LNCAP (cell line): ENCODE measurements around the gene LMNTD1.

Experiments used
- CTCF ChIP-seq: fragments of 450-650 bp; IDR thresholded peaks from 2 replicates; pipeline ENCODE4 v1.5.1; 2017; ENCODE audit warnings: mild to moderate bottlenecking

The LMNTD1 gene

GRCh38 chr12:25497021-25497420, 56.1 kb downstream of the LMNTD1 start:
- no peak for TF ChIP-seq CTCF

DNA sequence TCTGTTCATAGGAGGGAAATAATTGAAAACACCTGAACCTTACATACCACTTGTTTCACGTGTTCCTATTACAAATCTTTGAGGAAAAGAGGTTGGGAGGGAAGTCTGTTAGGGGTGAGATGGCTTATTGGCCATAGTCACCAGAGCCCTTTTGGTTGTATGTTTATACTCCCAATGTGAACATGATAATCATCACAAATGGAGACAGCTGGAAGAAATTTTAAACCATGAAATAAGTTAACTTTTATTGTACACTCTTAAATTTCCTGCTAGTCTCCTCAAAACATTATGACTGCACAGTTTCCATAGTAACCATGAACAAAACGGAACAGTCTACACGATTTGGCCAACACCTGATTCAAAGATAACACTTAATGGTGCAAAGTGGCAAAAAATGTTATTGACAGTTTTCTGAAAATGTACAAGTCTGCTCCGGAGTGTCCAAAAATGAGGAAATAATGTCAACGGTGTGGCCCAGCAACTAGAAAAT, 56.9 kb downstream of the LMNTD1 start:
- no peak for TF ChIP-seq CTCF

DNA sequence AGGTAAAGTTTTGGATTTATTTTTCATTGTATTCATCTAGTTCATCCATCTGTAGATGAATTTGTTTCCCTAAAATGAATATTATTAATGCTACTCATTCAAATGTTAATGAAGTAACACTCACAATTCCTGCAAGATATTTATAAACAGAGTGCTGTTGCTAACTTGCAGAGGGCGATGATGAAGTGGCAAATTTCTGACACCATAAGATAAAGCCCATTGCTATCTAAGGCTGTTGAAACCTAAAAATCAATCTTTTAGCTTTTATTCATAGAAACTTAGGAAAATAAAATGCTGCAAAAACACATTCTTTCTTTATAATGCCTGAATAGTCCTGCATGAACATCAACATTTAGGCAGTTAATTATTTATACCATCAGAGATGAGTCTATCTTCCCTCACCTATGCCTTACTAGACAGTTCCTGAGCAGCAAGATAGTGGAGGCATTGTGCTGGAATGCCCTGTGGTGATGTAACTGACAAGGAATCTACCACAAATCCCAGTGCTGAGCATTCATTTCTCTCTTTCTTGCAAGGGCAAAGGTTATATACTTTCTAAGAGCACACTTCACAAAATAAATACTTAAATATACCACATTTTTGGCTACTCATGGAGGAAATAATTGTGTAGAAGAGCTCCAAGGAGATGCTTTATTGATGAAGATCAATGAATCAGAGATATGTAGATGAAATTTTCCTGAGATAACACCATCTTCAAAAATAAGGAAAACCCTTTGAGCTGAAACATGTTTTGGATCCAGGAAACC, 57.6 kb downstream of the LMNTD1 start:
- TF ChIP-seq CTCF, result no peak

- TF ChIP-seq CTCF, result no peak
These were observed 58.2 kb downstream of the LMNTD1 start for GRCh38 chr12:25494926-25495325.

DNA sequence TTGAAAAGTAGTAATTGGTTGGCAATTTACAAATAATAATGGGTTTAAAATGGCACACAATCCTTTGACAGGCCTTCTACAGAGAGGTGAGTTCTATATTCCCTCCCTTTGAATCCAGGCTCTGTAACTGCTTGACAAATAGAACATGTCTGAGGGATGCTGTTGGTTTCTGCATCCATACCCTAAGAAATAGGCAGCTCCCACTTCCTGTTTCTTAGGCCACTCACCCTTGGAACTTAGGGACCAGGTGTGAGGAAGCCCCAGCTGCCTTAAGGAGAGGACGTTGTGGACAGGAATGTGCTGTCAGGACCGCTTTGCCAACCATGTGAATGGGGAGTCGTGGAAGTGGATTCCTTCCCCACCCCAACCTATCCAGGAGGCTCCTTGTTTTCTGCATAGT, 59.4 kb downstream of the LMNTD1 start:
- no peak for TF ChIP-seq CTCF

GRCh38 chr12:25491396-25492325, 61.4 kb downstream of the LMNTD1 start:
- TF ChIP-seq CTCF, result no peak

- no peak for TF ChIP-seq CTCF
These were observed 70.5 kb downstream of the LMNTD1 start for GRCh38 chr12:25482625-25483024.
